ENCODE data around the gene PEMT. TPM values are rescaled to one million over a fixed set of nuclear protein-coding genes. Genes with fewer than 3 reads are reported as not detected.

Gene PEMT
- total and polyA plus RNA-seq, 2 of the 8 experiments (the other 6 are each of a cell fraction or from before 2014, with no cell fraction given): 42.0 to 118 TPM

DNA sequence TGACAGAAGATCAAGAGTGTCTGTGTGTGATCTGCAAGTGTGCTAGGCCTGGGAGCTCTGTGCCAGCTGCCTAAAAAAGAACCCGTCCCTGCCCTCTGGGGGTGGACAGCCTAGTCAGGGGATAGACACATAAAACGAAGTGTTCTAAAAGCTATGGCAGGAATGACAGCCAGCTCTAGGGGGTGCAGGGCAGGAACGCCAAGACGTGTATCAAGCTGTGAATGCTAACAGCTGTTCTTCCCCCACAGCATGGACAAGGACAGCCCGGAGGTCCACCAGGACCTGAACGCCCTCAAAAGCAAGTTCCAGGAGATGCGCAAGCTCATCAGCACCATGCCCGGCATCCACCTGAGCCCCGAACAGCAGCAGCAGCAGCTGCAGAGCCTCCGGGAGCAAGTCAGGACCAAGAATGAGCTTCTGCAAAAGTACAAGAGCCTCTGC lies 100.5 kb downstream of the PEMT start (continued):
- TF ChIP-seq, protein P1, sequence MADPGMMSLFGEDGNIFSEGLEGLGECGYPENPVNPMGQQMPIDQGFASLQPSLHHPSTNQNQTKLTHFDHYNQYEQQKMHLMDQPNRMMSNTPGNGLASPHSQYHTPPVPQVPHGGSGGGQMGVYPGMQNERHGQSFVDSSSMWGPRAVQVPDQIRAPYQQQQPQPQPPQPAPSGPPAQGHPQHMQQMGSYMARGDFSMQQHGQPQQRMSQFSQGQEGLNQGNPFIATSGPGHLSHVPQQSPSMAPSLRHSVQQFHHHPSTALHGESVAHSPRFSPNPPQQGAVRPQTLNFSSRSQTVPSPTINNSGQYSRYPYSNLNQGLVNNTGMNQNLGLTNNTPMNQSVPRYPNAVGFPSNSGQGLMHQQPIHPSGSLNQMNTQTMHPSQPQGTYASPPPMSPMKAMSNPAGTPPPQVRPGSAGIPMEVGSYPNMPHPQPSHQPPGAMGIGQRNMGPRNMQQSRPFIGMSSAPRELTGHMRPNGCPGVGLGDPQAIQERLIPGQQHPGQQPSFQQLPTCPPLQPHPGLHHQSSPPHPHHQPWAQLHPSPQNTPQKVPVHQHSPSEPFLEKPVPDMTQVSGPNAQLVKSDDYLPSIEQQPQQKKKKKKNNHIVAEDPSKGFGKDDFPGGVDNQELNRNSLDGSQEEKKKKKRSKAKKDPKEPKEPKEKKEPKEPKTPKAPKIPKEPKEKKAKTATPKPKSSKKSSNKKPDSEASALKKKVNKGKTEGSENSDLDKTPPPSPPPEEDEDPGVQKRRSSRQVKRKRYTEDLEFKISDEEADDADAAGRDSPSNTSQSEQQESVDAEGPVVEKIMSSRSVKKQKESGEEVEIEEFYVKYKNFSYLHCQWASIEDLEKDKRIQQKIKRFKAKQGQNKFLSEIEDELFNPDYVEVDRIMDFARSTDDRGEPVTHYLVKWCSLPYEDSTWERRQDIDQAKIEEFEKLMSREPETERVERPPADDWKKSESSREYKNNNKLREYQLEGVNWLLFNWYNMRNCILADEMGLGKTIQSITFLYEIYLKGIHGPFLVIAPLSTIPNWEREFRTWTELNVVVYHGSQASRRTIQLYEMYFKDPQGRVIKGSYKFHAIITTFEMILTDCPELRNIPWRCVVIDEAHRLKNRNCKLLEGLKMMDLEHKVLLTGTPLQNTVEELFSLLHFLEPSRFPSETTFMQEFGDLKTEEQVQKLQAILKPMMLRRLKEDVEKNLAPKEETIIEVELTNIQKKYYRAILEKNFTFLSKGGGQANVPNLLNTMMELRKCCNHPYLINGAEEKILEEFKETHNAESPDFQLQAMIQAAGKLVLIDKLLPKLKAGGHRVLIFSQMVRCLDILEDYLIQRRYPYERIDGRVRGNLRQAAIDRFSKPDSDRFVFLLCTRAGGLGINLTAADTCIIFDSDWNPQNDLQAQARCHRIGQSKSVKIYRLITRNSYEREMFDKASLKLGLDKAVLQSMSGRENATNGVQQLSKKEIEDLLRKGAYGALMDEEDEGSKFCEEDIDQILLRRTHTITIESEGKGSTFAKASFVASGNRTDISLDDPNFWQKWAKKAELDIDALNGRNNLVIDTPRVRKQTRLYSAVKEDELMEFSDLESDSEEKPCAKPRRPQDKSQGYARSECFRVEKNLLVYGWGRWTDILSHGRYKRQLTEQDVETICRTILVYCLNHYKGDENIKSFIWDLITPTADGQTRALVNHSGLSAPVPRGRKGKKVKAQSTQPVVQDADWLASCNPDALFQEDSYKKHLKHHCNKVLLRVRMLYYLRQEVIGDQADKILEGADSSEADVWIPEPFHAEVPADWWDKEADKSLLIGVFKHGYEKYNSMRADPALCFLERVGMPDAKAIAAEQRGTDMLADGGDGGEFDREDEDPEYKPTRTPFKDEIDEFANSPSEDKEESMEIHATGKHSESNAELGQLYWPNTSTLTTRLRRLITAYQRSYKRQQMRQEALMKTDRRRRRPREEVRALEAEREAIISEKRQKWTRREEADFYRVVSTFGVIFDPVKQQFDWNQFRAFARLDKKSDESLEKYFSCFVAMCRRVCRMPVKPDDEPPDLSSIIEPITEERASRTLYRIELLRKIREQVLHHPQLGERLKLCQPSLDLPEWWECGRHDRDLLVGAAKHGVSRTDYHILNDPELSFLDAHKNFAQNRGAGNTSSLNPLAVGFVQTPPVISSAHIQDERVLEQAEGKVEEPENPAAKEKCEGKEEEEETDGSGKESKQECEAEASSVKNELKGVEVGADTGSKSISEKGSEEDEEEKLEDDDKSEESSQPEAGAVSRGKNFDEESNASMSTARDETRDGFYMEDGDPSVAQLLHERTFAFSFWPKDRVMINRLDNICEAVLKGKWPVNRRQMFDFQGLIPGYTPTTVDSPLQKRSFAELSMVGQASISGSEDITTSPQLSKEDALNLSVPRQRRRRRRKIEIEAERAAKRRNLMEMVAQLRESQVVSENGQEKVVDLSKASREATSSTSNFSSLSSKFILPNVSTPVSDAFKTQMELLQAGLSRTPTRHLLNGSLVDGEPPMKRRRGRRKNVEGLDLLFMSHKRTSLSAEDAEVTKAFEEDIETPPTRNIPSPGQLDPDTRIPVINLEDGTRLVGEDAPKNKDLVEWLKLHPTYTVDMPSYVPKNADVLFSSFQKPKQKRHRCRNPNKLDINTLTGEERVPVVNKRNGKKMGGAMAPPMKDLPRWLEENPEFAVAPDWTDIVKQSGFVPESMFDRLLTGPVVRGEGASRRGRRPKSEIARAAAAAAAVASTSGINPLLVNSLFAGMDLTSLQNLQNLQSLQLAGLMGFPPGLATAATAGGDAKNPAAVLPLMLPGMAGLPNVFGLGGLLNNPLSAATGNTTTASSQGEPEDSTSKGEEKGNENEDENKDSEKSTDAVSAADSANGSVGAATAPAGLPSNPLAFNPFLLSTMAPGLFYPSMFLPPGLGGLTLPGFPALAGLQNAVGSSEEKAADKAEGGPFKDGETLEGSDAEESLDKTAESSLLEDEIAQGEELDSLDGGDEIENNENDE (IDR thresholded peaks at IDR 0.05; ENCODE audit: insufficient replicate concordance, low read length): no peak
- no peak for TF ChIP-seq EZH2 (IDR thresholded peaks at IDR 0.05; ENCODE audit: low read depth, low read length, severe bottlenecking)

Measured in H1 (cell line).